WTC11 (cell line): ENCODE results near the gene CPA4. TPM values are rescaled to one million over a fixed set of nuclear protein-coding genes. Genes with fewer than 3 reads are reported as not detected.

Experiments
- ATAC-seq: fragments of 200-7000 bp; cut with Tn5 transposase; 2 replicates; pipeline ENCODE4 v1.10.0; 2021; ENCODE audit warnings: mild to moderate bottlenecking, moderate library complexity
- CTCF ChIA-PET: fragments of 300-600 bp; sonication (Branson Sonifier 250); formaldehyde crosslinking; loops from one replicate; lab custom pipeline; 2021; ENCODE audit warnings: antibody characterized with exemption; lab: Charles Lee
- POLR2A ChIA-PET: fragments of 350-600 bp; sonication (Branson Sonifier 250); formaldehyde crosslinking; loops from one replicate; lab custom pipeline; 2021; ENCODE audit warnings: antibody characterized with exemption; lab: Charles Lee
- DNase-seq: peaks from one replicate; pipeline ENCODE4 v3.0.0; 2021; ENCODE audit warnings: low spot score
- H3K27ac Mint-ChIP-seq: 2 replicates; pipeline ENCODE4 v1.8.0; 2021; ENCODE audit warnings: mixed read lengths
- H3K27me3 Mint-ChIP-seq: 2 replicates; pipeline ENCODE4 v1.8.0; 2021; ENCODE audit warnings: low read depth, mild to moderate bottlenecking, moderate library complexity, mixed read lengths
- H3K36me3 Mint-ChIP-seq: 2 replicates; pipeline ENCODE4 v1.8.0; 2021; ENCODE audit warnings: mixed read lengths
- H3K4me1 Mint-ChIP-seq: 2 replicates; pipeline ENCODE4 v1.8.0; 2022; ENCODE audit warnings: mixed read lengths
- H3K4me3 Mint-ChIP-seq: 2 replicates; pipeline ENCODE4 v1.8.0; 2021; ENCODE audit warnings: mild to moderate bottlenecking, moderate library complexity, mixed read lengths
- H3K9me3 Mint-ChIP-seq: 2 replicates; pipeline ENCODE4 v1.8.0; 2021; ENCODE audit warnings: mixed read lengths
- AFF4 ChIP-seq: sonication (generic); formaldehyde crosslinking; IDR thresholded peaks from 2 replicates; pipeline ENCODE4 v1.8.1; 2023; ENCODE audit warnings: mild to moderate bottlenecking, missing genetic modification reagents, borderline replicate concordance
- FOXJ3 ChIP-seq: sonication (generic); formaldehyde crosslinking; IDR thresholded peaks from 2 replicates; pipeline ENCODE4 v1.9.0; 2021; ENCODE audit warnings: missing genetic modification reagents, mild to moderate bottlenecking, borderline replicate concordance
- HMGA2 ChIP-seq: fragments of 250-450 bp; sonication (Bioruptor Pico); IDR thresholded peaks from 2 replicates; pipeline ENCODE4 v1.4.0; 2021; ENCODE audit warnings: mild to moderate bottlenecking, moderate library complexity
- KAT7 ChIP-seq: sonication (generic); formaldehyde crosslinking; IDR thresholded peaks from 2 replicates; pipeline ENCODE4 v1.8.1; 2023; ENCODE audit warnings: missing genetic modification reagents, mild to moderate bottlenecking, borderline replicate concordance
- NFE2L1 ChIP-seq: sonication (generic); formaldehyde crosslinking; IDR thresholded peaks from 2 replicates; pipeline ENCODE4 v1.8.1; 2023; ENCODE audit warnings: missing genetic modification reagents
- NR1H2 ChIP-seq: sonication (generic); formaldehyde crosslinking; IDR thresholded peaks from 2 replicates; pipeline ENCODE4 v1.9.0; 2021; ENCODE audit warnings: mild to moderate bottlenecking, moderate library complexity, missing genetic modification reagents
- NR2C2 ChIP-seq: sonication (generic); formaldehyde crosslinking; IDR thresholded peaks from 2 replicates; pipeline ENCODE4 v1.8.0; 2022; ENCODE audit warnings: mild to moderate bottlenecking, missing genetic modification reagents
- OVOL2 ChIP-seq: fragments of 250-450 bp; sonication (Bioruptor Pico); IDR thresholded peaks from 2 replicates; pipeline ENCODE4 v1.9.0; 2021; ENCODE audit warnings: mild to moderate bottlenecking, borderline replicate concordance
- RORB ChIP-seq: fragments of 250-450 bp; sonication (Bioruptor Pico); IDR thresholded peaks from 2 replicates; pipeline ENCODE4 v1.9.0; 2021; ENCODE audit warnings: mild to moderate bottlenecking
- SMAD3 ChIP-seq: sonication (generic); formaldehyde crosslinking; IDR thresholded peaks from 2 replicates; pipeline ENCODE4 v1.8.0; 2022; ENCODE audit warnings: missing genetic modification reagents, mild to moderate bottlenecking, borderline replicate concordance
- SMAD4 ChIP-seq: sonication (generic); formaldehyde crosslinking; IDR thresholded peaks from 2 replicates; pipeline ENCODE4 v1.8.0; 2022; ENCODE audit warnings: mild to moderate bottlenecking, missing genetic modification reagents
- TEAD4 ChIP-seq: sonication (generic); formaldehyde crosslinking; IDR thresholded peaks from 2 replicates; pipeline ENCODE4 v1.8.0; 2022; ENCODE audit warnings: mild to moderate bottlenecking, missing genetic modification reagents
- ZNF138 ChIP-seq: sonication (generic); formaldehyde crosslinking; conservative IDR thresholded peaks from 2 replicates; pipeline ENCODE4 v1.8.1; 2022; ENCODE audit warnings: mild to moderate bottlenecking, moderate library complexity, missing genetic modification reagents
- ZNF263 ChIP-seq: sonication (generic); formaldehyde crosslinking; IDR thresholded peaks from 2 replicates; pipeline ENCODE4 v1.8.1; 2022; ENCODE audit warnings: low read depth, mild to moderate bottlenecking, moderate library complexity, missing genetic modification reagents
- total RNA-seq: library from RNA; stranded (reverse); gene quantifications from 3 replicates; pipeline ENCODE4 v1.2.3, GENCODE V29; 2021
- TF ChIP-seq, protein P1 (sequence below): sonication (generic); formaldehyde crosslinking; IDR thresholded peaks from 2 replicates; pipeline ENCODE4 v1.8.0; 2022; ENCODE audit warnings: mild to moderate bottlenecking, missing genetic modification reagents
- TF ChIP-seq, protein P2 (sequence below): fragments of 250-450 bp; sonication (Bioruptor Pico); IDR thresholded peaks from 2 replicates; pipeline ENCODE4 v1.9.0; 2021; ENCODE audit warnings: mild to moderate bottlenecking
- TF ChIP-seq, protein P3 (sequence below): sonication (generic); formaldehyde crosslinking; IDR thresholded peaks from 2 replicates; pipeline ENCODE4 v1.8.1; 2022; ENCODE audit warnings: missing genetic modification reagents, borderline replicate concordance
- TF ChIP-seq, protein P4 (sequence below): fragments of 200-600 bp; IDR thresholded peaks from 2 replicates; pipeline ENCODE4 v1.8.0; 2022; ENCODE audit warnings: antibody characterized with exemption
- TF ChIP-seq, protein P5 (sequence below): sonication (generic); formaldehyde crosslinking; conservative IDR thresholded peaks from 2 replicates; pipeline ENCODE4 v1.8.1; 2022; ENCODE audit warnings: mild to moderate bottlenecking, missing genetic modification reagents
- TF ChIP-seq, protein P6 (sequence below): sonication (generic); formaldehyde crosslinking; IDR thresholded peaks from 2 replicates; pipeline ENCODE4 v1.8.0; 2023; ENCODE audit warnings: mild to moderate bottlenecking, missing genetic modification reagents

CPA4 gene
- total RNA-seq, 1 experiment from 2014 or later, result not detected

GRCh38 chr7:130268463-130269317 lies 24.3 kb upstream of the CPA4 start:
- POLR2A ChIA-PET, result no interaction called here
- CTCF ChIA-PET, result no interaction called here
- peaks cover 49% of the 10 kb centered on the region for H3K4me1 Mint-ChIP-seq
- no peak overlapping the region for H3K4me3 Mint-ChIP-seq
- peaks cover 8% of the 10 kb centered on the region; the same call in 1 of the 2 replicates for H3K9me3 Mint-ChIP-seq
- no peaks in the 10 kb centered on the region for H3K36me3 Mint-ChIP-seq
- TF ChIP-seq, protein P1, sequence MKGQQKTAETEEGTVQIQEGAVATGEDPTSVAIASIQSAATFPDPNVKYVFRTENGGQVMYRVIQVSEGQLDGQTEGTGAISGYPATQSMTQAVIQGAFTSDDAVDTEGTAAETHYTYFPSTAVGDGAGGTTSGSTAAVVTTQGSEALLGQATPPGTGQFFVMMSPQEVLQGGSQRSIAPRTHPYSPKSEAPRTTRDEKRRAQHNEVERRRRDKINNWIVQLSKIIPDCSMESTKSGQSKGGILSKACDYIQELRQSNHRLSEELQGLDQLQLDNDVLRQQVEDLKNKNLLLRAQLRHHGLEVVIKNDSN (CRISPR knock-in tag), result no peak
- TF ChIP-seq RORB, result no peak
- TF ChIP-seq KAT7 (CRISPR knock-in tag), result no peak
- TF ChIP-seq, protein P2, sequence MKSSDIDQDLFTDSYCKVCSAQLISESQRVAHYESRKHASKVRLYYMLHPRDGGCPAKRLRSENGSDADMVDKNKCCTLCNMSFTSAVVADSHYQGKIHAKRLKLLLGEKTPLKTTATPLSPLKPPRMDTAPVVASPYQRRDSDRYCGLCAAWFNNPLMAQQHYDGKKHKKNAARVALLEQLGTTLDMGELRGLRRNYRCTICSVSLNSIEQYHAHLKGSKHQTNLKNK (CRISPR knock-in tag), result no peak
- TF ChIP-seq ZNF263 (CRISPR knock-in tag), result no peak
- no peak for TF ChIP-seq ZNF138 (CRISPR knock-in tag)
- TF ChIP-seq NR1H2, result no peak
- ATAC-seq (no peak), DNase-seq (no peak)
- H3K27ac Mint-ChIP-seq, result no peak overlapping the region
- H3K27me3 Mint-ChIP-seq, result no peaks in the 10 kb centered on the region; the same call in 1 of the 2 replicates

DNA sequence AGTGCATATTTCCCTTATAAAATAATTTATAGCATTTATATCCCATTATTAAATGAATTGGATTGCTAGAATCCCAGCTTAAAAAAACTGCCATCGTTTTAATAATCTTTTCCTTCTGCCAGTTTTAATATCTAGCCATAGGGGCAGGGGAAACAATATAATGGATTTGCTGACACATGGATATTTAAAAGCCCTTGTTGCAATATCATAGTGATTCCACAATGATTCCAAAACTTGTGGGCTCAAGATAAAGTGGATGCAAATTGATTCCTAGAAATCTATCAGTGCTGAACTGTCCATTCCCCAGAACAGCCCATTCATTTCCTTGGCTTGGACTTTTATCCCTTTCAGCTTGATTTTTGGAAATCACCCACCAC lies 23.7 kb upstream of the CPA4 start:
- no peak for DNase-seq
- ATAC-seq, result no peak
- no peaks in the 10 kb centered on the region; the same call in 1 of the 2 replicates for H3K27me3 Mint-ChIP-seq
- H3K27ac Mint-ChIP-seq, result no peak overlapping the region
- ChIA-PET POLR2A (interaction anchor here (1.1 kb wide), 1 partner anchor 98 kb away, joined by 3 read pairs; no protein-coding TSS in a partner anchor), CTCF (no interaction called here)
- H3K4me1 Mint-ChIP-seq, result peaks cover 49% of the 10 kb centered on the region
- peaks cover 8% of the 10 kb centered on the region; the same call in 1 of the 2 replicates for H3K9me3 Mint-ChIP-seq
- TF ChIP-seq OVOL2 (CRISPR knock-in tag) (no peak), FOXJ3 (CRISPR knock-in tag) (no peak), SMAD3 (CRISPR knock-in tag) (no peak), RORB (no peak), AFF4 (no peak), SMAD4 (CRISPR knock-in tag) (no peak), NR2C2 (CRISPR knock-in tag) (no peak), TEAD4 (no peak), NFE2L1 (CRISPR knock-in tag) (no peak), ZNF138 (CRISPR knock-in tag) (no peak), HMGA2 (CRISPR knock-in tag) (no peak)
- TF ChIP-seq, protein P2 (CRISPR knock-in tag), result no peak
- TF ChIP-seq, protein P3, sequence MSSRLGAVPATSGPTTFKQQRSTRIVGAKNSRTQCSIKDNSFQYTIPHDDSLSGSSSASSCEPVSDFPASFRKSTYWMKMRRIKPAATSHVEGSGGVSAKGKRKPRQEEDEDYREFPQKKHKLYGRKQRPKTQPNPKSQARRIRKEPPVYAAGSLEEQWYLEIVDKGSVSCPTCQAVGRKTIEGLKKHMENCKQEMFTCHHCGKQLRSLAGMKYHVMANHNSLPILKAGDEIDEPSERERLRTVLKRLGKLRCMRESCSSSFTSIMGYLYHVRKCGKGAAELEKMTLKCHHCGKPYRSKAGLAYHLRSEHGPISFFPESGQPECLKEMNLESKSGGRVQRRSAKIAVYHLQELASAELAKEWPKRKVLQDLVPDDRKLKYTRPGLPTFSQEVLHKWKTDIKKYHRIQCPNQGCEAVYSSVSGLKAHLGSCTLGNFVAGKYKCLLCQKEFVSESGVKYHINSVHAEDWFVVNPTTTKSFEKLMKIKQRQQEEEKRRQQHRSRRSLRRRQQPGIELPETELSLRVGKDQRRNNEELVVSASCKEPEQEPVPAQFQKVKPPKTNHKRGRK (CRISPR knock-in tag), result no peak
- TF ChIP-seq, protein P4, sequence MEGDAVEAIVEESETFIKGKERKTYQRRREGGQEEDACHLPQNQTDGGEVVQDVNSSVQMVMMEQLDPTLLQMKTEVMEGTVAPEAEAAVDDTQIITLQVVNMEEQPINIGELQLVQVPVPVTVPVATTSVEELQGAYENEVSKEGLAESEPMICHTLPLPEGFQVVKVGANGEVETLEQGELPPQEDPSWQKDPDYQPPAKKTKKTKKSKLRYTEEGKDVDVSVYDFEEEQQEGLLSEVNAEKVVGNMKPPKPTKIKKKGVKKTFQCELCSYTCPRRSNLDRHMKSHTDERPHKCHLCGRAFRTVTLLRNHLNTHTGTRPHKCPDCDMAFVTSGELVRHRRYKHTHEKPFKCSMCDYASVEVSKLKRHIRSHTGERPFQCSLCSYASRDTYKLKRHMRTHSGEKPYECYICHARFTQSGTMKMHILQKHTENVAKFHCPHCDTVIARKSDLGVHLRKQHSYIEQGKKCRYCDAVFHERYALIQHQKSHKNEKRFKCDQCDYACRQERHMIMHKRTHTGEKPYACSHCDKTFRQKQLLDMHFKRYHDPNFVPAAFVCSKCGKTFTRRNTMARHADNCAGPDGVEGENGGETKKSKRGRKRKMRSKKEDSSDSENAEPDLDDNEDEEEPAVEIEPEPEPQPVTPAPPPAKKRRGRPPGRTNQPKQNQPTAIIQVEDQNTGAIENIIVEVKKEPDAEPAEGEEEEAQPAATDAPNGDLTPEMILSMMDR, result no peak
- TF ChIP-seq, protein P1 (CRISPR knock-in tag), result no peak
- TF ChIP-seq, protein P5, sequence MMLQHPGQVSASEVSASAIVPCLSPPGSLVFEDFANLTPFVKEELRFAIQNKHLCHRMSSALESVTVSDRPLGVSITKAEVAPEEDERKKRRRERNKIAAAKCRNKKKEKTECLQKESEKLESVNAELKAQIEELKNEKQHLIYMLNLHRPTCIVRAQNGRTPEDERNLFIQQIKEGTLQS (CRISPR knock-in tag), result no peak
- TF ChIP-seq, protein P6, sequence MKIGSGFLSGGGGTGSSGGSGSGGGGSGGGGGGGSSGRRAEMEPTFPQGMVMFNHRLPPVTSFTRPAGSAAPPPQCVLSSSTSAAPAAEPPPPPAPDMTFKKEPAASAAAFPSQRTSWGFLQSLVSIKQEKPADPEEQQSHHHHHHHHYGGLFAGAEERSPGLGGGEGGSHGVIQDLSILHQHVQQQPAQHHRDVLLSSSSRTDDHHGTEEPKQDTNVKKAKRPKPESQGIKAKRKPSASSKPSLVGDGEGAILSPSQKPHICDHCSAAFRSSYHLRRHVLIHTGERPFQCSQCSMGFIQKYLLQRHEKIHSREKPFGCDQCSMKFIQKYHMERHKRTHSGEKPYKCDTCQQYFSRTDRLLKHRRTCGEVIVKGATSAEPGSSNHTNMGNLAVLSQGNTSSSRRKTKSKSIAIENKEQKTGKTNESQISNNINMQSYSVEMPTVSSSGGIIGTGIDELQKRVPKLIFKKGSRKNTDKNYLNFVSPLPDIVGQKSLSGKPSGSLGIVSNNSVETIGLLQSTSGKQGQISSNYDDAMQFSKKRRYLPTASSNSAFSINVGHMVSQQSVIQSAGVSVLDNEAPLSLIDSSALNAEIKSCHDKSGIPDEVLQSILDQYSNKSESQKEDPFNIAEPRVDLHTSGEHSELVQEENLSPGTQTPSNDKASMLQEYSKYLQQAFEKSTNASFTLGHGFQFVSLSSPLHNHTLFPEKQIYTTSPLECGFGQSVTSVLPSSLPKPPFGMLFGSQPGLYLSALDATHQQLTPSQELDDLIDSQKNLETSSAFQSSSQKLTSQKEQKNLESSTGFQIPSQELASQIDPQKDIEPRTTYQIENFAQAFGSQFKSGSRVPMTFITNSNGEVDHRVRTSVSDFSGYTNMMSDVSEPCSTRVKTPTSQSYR (CRISPR knock-in tag), result no peak
- H3K36me3 Mint-ChIP-seq, result no peaks in the 10 kb centered on the region
- no peak overlapping the region for H3K4me3 Mint-ChIP-seq
